Amniotic epithelial cell (primary cell): ENCODE measurements around the gene ARL3.
A peak's percentile ranks its signal among the peaks of the same experiment; 100 is the strongest.

Source experiments
- DNase-seq: peaks from one replicate; pipeline ENCODE4 v3.0.0-alpha.2; 2010; ENCODE audit warnings: low read depth

The ARL3 gene

GRCh38 chr10:102651455-102652169 is 62.6 kb downstream of the ARL3 start:
- DNase-seq = no peak

GRCh38 chr10:102650655-102651454 is 63.3 kb downstream of the ARL3 start:
- no peak for DNase-seq

- no peak for DNase-seq
These were observed 64.2 kb downstream of the ARL3 start for GRCh38 chr10:102649797-102650654.

DNA sequence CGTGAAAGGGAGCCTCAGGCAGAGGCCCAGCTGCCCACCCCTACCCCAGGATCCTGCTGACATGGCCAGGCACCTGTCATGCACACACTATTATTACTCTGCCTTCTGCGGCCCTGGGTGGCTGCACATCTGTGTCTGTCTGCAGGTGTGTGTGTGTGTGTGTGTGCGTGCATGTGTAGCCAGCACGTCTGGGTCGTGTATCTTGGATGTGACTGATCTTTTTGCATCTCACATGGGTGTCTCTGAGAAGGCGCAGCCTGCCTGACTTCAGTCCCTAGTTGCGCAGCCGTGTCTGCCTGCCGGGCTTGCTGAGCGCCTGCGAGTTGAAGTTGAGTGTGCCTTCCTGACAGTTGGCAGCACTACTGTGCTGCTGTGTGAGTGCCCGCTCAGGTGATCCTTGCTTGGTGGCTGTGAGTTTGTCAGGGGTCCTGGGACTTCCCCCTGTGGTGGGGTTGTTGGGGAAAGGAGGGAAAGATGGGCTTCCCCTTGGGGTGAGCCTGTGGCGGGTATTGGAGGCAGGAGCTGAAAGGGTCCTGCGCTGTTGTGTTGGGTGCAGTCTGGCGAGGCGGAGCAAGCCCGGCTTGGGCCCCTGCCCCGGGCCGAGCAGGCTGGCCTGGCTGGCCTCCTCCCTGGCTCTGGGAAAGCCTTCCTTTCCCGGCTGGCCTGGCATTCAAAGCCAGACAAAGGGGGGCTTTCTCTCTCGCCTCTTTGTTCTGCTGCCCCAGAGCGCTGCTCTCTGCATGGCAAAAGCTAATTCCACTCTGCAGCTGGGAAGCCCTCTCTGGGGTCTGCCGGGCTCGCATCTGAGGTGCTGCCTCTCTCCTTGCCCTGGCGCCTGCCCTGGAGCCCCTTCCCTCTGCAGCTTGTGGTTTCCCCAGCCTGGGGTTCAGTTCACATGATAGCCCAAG is 65.1 kb downstream of the ARL3 start:
- no peak for DNase-seq

- no peak for DNase-seq
These were observed 65.8 kb downstream of the ARL3 start for GRCh38 chr10:102648269-102648888.

DNA sequence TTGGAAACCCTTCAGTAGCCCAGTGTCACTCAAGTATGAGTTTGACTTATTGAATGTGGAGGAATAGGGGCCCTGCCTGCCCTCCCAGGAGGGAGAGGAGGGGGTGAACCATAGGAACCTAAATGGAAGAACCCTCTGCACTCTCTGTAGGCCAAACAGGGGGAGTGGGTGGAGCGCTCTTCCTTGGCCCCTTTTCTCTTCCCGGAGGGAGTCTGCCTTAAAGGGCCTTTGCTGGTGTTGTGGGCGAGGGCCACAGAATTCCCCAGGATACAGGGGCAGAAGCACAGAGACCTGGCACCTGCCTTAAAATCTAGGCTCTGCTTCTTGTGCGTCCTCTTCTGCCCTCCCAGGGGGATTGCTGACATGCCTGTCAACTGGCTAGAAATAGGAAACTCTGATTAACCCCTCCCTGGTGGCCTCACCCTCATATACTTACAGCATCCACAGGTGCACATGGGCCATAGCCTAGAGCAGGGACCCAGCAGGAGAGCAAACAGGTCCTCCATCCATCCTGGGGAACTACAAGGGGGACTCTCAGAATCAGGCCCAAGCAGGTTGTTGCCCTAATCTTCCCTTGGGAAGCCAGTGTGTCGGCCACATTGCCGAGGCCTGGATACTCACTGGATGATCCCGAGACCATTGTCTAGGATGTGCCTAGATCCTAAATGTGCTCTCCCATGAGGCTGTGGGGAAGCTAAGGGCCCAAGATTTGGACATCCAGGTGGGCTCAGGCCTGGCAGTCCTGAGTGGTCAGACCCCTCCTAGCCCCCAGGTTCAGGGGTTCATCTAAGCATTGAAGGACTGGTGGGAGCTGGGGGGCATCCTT is 66.5 kb downstream of the ARL3 start:
- no peak for DNase-seq

DNA sequence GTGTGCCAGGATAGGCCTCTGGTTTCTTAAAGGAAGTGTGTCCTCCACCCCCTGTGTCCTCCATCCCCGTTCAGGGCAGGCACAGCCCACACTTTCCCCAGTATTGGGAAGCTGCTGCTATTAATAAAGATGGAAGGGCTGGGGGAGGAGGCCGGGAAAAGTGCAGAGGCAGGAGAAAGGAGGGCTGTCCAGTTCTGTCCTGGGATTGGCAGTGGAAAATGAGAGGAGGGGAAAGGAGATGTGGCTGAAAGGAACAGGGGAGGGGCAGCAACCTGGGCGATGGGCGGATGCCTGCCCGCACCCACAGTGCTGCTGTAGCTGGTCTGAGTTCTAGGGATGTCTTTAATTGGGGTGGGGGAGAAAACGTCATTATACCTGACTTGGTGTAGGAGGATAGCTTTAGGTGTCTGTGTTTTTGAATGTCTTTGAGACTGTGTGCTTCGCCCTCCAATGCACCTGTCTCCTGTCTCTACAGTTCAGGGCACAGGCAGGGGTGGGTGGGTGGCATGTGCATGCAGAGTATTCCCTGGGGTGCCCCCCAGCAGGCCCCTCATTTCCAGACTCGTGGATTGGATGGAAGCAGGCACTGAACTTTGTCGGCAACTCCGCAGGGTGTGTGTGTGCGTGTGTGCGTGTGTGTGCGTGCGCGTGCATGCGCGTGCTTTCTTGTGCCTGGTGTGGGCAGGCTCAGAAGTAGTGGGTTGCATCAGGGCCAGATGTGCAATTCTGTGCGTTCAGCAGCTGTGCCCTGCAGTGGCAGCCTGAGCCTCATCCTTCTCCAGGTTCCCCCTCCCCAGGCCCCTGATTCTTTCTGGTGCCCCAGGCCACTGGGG is 67.4 kb downstream of the ARL3 start:
- DNase-seq = peak; percentile 54

DNA sequence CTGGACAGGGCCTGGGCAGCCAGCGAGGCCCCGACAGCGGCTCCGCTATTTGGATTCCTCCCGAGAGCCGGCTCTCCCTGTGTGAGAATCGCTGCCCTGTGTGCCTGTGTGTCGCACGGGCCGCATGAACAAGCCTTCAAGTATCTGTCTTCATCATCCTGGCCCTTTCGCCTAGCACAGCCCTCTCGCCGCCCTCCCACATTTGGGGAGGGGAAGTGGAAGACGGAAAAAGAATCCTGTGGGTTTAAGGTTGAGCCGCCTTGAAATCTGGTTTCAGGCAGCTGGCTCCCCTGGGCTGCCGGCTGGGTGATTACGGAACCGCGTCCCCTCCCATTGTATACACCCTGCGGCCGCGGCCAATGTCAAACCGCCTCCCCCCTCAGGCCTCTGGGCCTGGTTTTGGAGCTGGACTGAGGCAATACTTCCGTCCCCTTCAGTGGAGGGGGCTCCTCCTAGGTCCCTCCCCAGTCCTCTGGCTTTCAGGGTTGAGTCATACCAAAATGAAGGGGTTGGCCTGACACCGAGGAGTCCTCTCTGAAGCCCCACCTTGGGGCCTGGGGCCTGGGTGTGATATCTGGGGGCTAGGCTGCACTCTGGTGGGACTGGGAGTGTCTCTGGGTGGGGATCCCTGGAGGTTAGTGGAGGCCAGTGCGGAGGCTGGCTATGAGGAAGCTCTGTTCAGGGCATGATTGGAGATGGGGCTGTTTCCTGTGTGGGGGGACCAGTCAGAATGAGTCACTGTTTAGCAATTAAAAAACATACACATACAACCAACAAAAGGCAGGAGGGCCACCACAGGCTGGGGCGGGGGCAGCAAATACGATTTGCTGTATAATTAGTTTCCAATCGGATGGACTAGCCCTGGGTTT is 68.2 kb downstream of the ARL3 start:
- DNase-seq = peak; percentile 92

DNA sequence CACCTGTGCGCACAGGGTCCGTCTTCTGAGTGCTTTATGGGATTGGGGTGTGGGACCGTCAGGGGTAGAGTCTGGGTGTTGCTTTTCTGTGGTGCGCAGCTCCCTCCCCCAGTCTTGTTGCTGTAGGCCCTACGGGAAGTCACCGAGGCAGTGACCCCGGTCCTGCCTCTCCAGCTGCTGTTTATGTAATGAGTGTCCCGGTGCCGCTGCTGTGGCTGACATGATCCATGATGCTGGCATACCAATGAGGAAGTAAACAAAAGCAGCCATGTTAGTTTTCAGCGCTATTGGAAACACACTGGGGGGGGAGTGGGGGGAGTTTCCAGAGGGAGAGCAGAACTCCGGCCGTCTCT is 68.8 kb downstream of the ARL3 start:
- peak; percentile 64 for DNase-seq

- DNase-seq = peak; percentile 66
These were observed 69.4 kb downstream of the ARL3 start for GRCh38 chr10:102644646-102645387.

GRCh38 chr10:102644066-102644645 is 70.0 kb downstream of the ARL3 start, which contains the start of gene TRIM8:
Gene TRIM8, plus strand, starts transcription at chr10:102644479. Its CDS starts 139 bp downstream, at chr10:102644618.
- no peak for DNase-seq

DNA sequence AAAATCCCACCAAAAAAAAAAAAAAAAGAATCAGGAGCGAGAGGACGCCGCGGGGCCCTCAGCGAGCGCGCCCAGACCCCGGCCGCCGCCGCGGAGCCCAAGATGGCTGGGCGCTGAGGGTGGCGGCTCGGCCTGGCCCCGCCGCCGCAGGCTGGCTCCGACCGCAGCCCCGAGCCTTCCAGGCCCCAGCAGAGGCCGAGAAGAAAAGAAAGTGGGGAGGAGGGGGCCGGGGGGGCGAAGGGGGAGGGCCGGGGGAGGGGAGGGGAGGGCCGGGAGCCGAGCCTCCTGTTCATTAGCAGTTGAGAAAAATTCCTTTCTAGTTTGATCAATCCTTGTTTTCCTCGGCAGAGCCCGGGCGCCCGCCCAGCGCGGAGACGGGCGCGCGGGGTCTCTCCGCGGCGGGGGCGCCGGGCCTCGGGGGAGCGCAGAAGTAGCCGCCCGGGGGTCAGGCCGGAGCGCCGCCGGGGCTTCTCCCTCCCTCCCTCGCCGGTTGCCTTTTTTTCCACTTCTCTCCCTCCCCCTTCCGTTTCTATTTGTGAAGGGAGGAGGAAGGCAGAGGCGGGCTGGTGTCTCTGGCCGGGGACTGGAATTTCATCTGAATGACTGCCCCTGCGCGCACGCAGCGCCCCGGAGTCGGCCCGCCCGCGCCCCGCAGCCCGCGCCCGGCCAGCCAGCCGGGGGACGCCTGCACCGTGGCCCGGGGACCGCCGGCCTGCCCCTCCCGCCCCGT is 70.7 kb downstream of the ARL3 start:
- peak; percentile 76 for DNase-seq

- DNase-seq = peak; percentile 23
These were observed 71.4 kb downstream of the ARL3 start for GRCh38 chr10:102642736-102643335.

DNA sequence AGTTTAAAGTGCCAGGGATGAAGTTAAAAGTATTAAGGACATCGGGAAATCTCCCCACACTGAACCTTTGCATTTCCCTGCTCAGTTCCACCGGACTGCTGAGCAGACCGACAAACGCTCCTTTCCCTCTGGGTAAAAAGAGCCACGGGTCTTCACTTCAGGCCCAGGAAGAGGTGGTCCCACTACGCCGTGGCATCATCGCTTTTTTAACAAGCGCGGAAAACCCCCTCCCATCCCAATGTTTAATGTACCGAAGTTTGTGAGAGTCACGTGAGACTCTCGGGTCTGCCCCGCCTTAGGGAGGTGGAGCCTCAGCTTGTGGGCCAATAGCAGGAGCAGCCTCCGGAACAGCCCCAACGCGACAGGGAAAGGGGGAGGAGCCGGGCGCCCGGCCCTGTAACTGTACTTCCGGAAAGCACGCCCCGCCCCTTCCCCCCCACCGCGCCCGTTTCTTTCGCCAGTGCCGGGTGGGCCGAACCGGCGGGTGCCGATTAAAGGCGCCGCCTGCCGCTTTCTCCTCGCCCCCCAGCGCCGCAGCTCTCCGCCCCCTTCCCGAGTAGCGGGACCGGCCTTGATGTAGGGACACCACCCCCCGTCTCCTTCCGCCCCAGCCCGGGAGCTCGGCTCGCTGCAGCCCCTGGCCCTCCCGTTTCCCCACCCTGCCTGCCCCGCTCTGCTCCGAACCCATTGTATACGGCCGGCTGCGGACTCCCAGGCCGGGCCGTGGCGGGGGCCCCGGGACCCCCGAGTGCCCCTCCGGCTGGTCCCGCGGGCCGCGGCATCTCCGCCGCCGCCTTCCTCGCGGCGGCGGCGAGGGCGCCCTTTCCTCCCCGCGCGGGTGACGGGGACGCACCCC is 72.1 kb downstream of the ARL3 start:
- peak; percentile 95 for DNase-seq

- no peak for DNase-seq
These were observed 72.8 kb downstream of the ARL3 start for GRCh38 chr10:102641402-102641801.
